Stimulated activated CD4-positive, alpha-beta T cell treated with anti-CD3 and anti-CD28 coated beads, Interleukin-4, amount 100 ng/mL, for 24 hours (primary cell): ENCODE data around the gene FSCN2.

Experiments used
- DNase-seq: peaks from one replicate; pipeline ENCODE4 v3.0.0-alpha.2; 2020

FSCN2 gene

GRCh38 chr17:81527591-81528383 is at the start of gene FSCN2:
Gene FSCN2, plus strand, starts transcription at chr17:81528377. Its CDS starts 155 bp downstream, at chr17:81528532.
- DNase-seq = no peak

GRCh38 chr17:81479175-81480071 is 48.8 kb upstream of the FSCN2 start:
- DNase-seq = no peak

GRCh38 chr17:81480140-81481072 is 47.8 kb upstream of the FSCN2 start:
- no peak for DNase-seq

GRCh38 chr17:81481073-81481799 is 46.9 kb upstream of the FSCN2 start:
- peak; percentile 53 for DNase-seq

- DNase-seq = no peak
These were observed 46.2 kb upstream of the FSCN2 start for GRCh38 chr17:81481815-81482505.

- no peak for DNase-seq
These were observed 45.5 kb upstream of the FSCN2 start for GRCh38 chr17:81482673-81483072.

GRCh38 chr17:81483085-81483861 is 44.9 kb upstream of the FSCN2 start:
- DNase-seq = no peak

- no peak for DNase-seq
These were observed 44.3 kb upstream of the FSCN2 start for GRCh38 chr17:81483862-81484194.

- DNase-seq = peak; percentile 88
These were observed 43.8 kb upstream of the FSCN2 start for GRCh38 chr17:81484195-81484979.

- DNase-seq = no peak
These were observed 41.9 kb upstream of the FSCN2 start for GRCh38 chr17:81486199-81486810.

GRCh38 chr17:81487089-81487486 is 41.1 kb upstream of the FSCN2 start:
- no peak for DNase-seq

- peak; percentile 82 for DNase-seq
These were observed 40.5 kb upstream of the FSCN2 start for GRCh38 chr17:81487487-81488275.

GRCh38 chr17:81488276-81488860 is 39.8 kb upstream of the FSCN2 start:
- no peak for DNase-seq

- no peak for DNase-seq
These were observed 38.9 kb upstream of the FSCN2 start for GRCh38 chr17:81489012-81489997.

- no peak for DNase-seq
These were observed 37.9 kb upstream of the FSCN2 start for GRCh38 chr17:81489998-81490992.

GRCh38 chr17:81491181-81491581 is 37.0 kb upstream of the FSCN2 start:
- no peak for DNase-seq
